Fibroblast of the conjunctiva (primary cell): ENCODE measurements around the gene BCL11A.
"Not testable (repeated sequence)": the region's sequence is repeated elsewhere in the genome, so short reads cannot be mapped to it uniquely, and the experiment has no call there.

Experiments used
- DNase-seq: peaks from one replicate; pipeline ENCODE4 v3.0.0-alpha.2; 2010; ENCODE audit warnings: low read depth

The BCL11A gene

DNA sequence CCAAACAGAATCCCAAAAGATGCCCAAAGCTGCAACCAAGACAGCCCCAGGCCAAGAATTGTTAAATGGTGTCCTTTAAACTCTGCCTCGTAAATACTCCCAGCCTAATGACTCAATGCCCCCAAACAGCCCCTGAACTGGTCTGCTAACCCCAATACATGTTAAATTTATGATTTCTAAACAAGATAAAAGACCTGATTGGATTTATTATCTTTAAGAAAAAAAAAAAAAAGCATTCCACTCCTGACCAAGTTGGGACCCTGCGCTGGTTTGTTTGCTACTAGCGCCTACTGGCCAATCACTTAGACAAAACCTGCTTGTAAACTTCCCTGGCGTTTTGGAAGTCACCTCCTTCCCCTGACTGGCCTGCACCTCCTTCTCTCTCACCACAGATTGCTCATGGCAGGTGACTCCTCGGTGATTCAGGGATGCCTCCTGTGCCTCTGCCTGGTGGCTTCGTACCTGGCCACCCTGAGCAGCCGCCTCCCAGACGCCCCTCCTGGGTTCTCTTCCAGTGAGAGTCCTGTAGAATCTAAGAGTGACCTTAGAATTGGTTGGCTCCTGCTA lies 121.3 kb downstream of the BCL11A start:
- no peak for DNase-seq

- DNase-seq = no peak
These were observed 123.8 kb downstream of the BCL11A start for GRCh38 chr2:60429681-60430080.

DNA sequence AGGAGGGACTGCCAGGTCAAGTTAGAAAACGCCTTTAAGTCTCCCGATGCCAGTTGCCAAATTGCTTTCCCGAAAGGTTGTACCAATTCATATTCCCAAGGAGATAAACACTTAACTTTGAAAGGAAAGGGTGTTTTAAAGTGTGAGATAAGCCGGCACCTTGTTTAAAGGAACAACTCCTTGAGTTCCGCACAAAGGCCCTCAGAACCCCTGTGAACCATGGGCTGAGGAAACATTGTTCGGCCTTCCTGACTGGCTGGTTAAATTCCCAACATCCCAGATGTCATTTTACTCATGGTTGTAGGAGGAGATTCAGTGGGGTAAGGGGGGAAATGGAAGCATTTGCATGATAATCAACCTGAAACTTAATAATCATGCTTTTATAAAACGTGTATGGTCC lies 126.6 kb downstream of the BCL11A start:
- DNase-seq = no peak

DNA sequence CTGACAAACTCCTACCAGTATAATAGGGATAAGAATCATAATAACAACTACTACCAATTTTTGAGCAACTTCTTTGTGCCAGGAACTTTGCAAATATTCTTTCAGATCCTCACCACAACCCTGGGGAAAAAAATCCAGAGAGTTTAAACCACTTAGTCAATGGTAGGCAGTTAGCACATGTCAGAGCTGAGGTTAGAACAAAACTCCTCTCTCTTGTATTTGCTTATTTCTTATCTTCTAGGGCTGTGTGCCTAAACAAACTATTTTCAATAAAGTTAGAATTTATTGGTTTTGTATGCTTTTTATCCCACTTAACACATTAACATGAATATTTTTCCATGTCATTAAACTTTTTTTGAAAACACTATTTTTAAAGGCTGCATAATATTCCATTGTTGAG lies 127.1 kb downstream of the BCL11A start:
- no peak for DNase-seq

DNA sequence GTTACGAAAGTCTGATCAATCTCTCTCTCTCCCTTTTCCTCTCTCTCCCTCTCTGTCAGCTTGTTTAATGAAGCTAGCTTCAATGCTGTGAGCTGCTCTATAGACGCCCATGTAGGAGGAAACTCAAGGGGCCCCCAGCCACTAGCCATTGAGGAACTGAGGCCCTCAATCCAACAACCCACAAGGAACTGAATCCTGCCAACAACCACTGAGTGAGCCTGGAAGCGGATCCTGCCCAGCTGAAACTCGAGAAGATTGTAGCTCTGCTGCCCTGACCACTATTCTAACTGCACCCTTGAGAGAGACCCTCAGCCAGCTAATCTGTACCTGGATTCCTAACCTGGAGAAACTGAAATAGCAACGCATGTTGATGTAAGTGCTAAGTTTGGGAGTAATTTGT lies 129.2 kb downstream of the BCL11A start:
- DNase-seq = no peak

DNA sequence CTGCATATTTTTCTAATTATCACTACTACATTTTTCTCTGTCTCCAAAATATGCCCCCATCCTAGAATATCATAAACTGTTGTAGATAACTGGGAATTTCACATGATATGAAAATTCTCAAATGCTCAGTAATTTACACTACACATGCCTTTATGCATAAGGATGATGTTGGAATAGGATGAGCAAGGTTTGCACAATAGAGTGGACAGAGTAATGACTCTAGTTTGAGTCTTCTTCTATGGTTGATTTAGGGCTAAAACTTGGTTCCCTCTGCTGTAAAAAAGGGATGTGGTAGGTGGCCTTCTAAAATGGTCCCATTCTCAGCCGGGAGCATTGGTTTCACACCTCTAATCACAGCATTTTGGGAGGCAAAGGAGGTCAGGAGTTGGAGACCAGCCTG lies 129.9 kb downstream of the BCL11A start:
- DNase-seq = no peak

- no peak for DNase-seq
These were observed 130.5 kb downstream of the BCL11A start for GRCh38 chr2:60422826-60423483.

- DNase-seq = not testable (repeated sequence)
These were observed 136.2 kb downstream of the BCL11A start for GRCh38 chr2:60417210-60417609.

DNA sequence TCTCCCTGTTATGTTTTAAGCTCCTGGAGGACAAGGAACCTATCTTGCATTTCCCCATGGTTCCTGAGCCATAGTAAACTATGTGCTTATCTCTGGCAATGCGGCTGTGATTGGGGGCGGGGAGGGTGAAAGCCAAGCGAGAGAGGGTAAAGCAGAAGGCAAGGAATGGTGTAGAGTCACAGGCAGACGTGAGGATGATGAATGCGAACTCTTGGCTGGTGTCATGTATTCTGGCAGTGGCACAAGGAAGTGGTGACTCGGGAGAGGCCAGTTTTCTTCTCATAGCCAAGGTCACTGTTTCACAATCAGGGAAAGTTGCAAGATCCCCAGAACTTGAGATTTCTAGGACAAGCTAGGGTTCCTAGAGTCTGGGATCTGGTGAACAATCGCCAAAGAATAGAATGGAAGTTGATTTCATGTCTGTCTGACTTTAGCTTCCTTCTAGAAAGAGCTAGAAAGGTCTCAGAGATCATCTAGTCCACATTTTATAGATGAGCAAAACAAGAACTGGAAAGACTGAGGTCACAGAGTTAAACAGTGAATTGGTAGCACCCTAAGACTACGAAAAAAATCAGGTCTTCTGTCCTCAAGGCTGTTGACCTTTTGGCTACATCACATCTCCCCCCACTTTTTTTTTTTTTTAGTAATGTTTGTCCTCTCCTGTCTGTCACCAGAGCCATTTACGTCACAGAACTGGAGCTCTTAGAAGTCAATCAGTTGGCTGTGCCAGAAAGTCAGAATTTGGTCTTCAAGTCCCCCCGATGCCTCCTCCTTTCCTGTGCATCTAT lies 137.0 kb downstream of the BCL11A start:
- no peak for DNase-seq

- no peak for DNase-seq
These were observed 137.6 kb downstream of the BCL11A start for GRCh38 chr2:60415814-60416213.

DNA sequence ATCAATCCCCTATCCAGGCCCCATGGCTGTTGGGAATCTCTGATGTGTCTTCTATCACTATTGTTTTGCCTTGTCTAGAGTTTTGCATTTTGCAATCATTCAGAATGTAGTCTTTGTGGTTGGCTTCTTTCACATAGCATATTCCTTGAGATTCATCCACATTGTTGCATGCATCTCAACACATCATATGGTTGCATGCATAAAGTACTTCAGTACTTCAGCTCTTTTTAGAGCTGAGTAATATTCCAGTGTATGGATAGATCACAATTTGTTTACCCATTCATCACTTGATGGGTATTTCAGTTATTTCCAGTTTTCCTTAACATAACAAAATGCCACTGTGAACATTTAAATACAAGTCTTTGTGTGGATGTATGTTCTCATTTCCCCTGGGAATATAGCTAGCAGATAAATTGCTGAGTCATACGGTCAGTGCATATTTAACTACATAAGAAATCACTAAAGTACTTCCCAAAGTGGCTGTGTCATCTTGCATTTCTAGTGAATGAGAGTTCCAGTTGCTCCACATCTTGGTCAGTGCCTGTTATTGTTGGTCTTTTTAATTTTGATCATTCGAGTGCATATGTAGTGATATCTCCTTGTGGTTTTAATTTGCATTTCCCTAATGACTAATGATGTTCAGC lies 138.8 kb downstream of the BCL11A start:
- DNase-seq = peak; percentile 61

GRCh38 chr2:60413814-60414168 lies 139.7 kb downstream of the BCL11A start:
- no peak for DNase-seq

DNA sequence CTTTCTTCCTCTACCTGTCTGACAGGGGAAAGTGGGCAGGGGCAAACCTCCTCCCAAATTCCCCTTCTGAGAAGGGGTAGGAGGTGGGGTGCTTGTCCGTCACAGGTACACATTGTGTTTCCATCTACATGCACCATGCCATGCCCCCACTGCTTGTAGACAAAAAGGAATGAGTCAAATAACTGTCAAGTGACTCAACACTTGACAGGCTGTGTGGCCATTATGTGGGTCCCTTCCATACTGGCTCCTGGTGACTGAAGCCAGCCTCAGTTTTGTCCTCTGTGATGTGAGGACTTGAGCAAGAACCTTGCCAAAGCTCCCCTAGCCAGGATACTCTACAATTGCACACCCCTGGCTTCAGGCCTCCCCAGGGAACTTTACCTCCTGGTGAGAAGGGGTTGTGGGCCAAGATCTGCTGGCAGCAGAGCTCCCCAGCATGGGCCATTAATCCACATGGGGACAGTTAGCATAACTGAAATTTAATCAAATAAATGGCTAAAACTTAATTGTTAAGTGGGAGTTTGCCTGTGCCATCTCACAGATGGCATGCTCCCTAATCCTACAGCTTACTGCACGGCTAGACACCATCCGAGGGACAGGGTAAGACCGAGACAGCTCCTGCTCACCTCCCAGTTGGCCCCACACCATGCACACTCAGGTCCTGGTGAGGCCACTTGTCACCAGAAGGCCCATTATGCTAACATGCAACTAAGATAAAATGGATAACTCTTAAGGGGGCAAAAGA lies 140.2 kb downstream of the BCL11A start:
- no peak for DNase-seq

DNA sequence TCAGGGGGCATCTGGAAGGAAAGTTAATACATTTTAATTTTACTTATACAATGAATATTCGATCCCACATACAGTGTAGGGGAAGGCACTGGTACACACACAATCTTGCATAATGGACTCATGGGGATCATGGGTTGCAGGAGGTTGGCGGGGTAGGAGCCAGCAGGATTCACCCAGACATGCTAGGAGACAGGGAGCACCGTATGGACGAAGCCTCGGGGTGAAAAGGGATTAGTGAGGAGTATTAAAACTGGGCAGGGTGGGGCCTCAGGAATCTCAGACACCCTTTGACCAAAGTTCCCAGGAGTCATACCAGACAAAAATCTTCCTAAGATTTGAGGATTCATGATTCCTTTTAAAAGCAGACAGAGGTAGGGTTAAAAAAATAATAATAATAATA lies 140.8 kb downstream of the BCL11A start:
- DNase-seq = no peak

DNA sequence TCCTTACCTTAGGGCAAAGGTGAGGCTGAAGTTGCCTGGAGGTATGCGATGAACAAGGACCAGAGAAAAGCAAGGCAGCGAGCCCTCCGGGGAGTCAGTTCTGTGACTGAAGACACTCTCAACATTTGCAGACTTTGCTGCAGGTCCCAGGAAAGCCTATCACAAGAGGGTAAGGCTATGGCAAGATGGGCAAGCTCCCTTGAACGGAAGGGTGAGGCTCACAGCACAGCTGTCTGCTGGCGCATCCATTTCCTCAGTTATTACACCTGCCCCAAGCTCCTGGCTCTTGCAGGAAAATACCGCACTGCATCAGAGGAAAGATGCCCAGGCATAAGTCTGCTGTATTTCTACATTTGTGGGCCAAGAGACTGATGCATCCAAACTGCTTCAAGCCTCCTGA lies 141.4 kb downstream of the BCL11A start:
- no peak for DNase-seq

DNA sequence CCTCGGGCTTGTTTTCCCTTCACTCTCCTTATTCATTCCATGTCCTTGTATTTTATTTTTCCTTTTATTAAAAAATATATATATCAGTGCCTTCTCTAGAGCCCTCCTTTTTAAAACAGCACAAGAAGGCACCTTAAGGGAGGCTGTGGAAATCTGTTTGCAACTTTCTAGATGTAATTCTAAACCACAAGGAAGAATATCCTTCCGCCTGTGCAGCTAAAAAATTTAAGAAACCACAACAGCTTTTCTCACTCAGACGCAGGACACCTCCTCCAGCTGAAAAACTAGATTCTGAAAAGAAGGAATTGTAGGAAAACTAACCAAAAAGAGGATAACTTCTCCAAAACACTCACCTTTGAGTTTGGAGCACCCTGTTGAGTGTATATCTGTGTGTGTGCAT lies 142.2 kb downstream of the BCL11A start:
- DNase-seq = no peak

- DNase-seq = no peak
These were observed 142.9 kb downstream of the BCL11A start for GRCh38 chr2:60410456-60411146.

GRCh38 chr2:60409531-60409871 lies 144.0 kb downstream of the BCL11A start:
- no peak for DNase-seq

DNA sequence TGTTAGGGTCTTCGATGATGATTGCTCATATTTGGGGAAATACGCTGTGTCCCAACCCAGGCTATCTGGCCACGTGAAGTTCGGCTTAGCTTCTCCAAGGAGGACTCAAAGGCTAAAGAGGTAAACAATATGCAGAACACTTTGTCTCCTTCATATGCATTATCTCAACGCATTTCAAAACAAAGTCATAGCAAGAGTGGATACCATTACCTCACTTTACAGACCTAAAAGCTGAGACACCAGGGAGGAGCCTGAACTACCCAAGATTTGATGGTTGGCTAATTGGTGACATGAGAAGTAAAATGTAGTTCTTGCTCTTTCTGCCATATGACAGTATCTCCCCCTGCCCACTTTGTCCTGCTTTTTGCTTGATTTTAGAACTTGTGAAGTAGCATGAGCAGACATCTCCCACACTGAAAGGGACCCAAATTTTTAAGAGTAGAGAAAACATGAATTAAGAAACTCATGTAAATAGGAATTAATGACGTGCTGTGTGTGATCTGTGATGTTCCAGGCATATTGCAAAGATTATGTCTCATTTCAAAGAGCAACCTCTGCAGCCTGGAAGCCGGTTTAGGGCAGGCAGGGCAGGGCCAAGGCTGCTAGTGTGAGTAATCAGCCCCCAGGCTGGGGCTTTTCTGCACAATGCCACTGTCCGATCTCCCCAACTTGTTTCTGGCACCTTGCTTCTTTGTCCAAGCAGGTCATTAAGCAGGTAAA lies 144.5 kb downstream of the BCL11A start:
- DNase-seq = no peak

- DNase-seq = no peak
These were observed 145.2 kb downstream of the BCL11A start for GRCh38 chr2:60408207-60408606.

DNA sequence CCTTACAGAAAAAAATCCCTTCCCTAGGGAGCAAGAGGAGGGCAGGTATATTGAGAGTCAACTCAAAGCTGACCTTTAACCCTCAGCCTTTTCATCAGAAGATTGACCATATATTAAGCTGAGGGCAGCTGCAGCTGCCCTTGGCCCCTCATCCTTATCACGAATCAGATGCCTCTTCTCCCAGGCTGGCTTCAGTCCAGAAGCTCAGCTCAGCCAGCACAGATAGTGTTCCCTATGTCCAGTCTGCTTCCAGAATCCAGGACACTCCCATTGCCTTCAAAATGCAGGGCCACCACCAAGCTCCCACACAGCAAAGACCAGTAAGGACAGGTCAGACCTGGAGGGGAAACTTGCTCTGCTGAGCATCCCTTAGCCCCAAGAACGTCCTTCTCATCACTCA lies 146.1 kb downstream of the BCL11A start:
- DNase-seq = no peak
